ENCODE results near the gene RPIA.
A peak's percentile ranks its signal among the peaks of the same experiment; 100 is the strongest.
"Not testable (repeated sequence)": the region's sequence is repeated elsewhere in the genome, so short reads cannot be mapped to it uniquely, and the experiment has no call there.

The RPIA gene

DNA sequence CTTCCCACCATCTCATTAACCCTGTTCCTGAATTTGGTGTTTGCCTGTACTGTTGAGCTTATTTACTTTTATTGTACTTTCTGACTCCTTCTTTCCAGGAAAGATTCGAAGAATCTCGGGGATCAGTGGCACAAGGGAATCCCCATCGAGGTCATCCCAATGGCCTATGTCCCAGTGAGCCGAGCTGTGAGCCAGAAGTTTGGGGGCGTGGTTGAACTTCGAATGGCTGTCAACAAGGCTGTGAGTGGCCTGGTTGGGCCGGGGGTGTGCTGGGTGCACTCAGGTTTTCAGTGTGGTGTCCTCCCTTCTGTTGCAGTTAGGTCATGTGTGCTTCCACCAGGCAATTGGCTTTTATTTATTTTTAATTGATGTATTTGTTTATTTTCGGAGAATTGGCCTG lies 45.0 kb downstream of the RPIA start:
- no peak for DNase-seq

DNA sequence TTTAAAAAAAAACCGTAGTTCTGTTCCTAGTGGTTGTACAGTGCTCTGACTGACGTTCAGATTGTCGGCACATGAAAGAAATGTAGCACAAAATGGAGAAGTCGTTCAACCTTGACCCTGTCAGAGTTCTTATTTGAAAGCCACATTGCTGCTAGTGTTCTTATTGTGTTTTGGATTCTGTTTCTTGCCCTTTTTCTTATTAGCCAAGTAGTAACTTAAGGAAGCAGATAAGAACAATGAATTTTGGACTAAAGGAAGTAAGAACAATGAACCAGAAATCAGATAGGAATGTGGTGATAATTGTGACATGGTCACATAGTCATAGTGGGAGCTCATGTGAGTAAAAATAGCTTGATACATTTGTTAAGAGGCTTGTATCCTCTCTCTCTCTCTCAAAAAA lies 45.9 kb downstream of the RPIA start:
- no peak for DNase-seq

- DNase-seq, result no peak
Measured at GRCh38 chr2:88738271-88738670, 46.8 kb downstream of the RPIA start.

DNA sequence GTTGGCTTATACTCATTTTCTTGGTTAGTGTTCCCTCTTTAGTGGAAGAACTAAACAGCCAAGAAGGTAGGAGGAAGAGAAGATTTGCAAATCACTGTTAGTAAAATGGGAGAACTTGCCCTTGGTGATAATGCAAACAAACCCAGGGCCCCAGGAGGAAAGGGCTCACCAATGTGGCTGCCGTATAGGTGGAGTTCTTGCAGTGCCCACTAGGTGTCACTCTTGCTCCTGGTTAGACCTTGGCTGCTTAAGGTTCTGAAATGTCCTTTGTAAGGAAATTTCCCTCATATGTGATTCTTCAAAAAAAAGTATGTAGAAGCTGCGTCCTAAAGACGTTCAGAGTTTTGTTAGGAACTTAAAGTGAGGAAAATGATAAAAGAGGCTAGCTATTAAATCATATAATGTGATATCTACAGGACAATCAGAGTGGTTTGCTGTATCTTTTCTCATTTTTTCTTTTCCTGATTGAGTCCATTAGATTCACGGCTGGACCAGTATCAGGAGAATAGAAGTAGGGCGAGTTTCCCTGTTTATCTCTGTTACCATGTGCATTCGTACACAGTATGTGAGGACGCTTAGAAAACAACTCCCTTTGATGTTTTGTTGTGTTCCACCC lies 48.6 kb downstream of the RPIA start:
- DNase-seq, result peak; percentile 55

- DNase-seq, result no peak
Measured at GRCh38 chr2:88746929-88747490, 55.5 kb downstream of the RPIA start.

GRCh38 chr2:88747990-88748389 lies 56.5 kb downstream of the RPIA start:
- no peak for DNase-seq

DNA sequence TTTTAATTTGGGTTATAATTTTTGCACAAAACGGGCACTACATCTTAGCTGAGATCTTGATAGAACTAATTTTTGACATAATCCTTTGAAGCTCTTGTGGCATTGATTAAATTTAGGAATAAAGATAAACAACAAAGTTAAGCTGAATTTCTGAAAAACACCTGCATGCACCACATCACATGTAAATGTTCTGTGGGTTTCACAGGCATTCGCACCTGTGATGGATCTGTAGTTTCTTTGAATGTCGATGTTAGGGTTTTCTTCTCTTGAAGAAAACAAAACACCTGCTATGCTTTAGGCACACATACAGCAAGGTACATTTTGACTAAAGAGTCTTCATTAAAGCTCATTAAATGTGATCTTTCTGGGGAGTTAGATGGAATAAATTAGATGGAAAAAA lies 60.3 kb downstream of the RPIA start:
- no peak for DNase-seq

- DNase-seq, result no peak
Measured at GRCh38 chr2:88753833-88754584, 62.5 kb downstream of the RPIA start.

DNA sequence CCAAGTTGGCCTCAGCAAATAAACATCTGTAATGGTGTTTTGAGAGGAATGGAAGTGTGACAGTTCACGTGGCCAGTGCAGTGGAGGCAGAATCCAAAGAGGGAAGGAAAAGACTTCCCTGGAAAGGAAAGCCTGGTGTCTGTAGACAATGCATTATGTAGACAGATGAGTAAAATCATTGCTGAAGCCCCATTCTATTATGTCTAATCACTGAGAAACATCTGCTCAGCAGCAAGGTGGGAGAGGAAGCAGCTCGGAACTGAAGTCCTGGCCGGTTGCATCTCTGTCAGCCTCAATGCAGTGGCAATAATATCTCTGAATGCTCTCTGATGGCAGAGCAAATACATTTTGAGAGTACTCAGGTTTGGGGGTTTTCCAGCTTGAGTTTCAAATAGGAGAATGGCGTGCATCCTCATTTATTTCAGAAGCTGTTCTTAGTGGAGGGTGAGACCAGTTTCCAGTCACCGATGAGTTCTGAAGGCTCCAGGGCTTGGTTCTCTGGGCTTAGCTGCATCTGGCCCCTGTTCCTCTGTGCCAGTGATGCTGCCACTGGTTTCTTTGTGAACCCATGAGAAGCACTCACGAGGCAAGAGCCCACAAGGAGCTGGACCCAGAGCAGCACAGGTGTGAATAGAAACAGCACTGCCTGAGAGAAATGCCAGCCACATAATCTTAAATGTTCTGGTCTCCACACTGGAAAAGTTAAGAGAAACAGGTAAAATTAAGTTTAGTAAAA lies 63.3 kb downstream of the RPIA start:
- DNase-seq, result no peak

DNA sequence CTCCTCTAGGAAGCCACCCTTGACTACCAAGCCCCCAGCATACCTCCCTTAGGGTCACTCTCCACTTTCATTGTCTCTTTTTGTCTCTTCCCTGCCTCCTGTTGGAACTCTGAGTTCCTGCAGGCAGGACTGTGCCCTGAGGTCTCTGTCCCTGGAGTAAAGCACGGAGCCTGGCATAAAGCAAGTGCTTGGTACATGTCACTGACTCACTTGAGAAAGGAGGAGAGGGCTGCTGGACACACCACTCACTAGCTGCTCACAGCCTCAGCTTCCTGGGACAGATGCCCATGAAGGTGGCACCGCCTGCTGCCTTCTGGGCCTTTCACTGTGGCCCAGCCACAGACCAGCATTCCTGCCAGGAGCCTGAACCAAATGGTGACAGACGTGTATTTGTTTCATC lies 64.4 kb downstream of the RPIA start:
- DNase-seq, result no peak

GRCh38 chr2:88757025-88757424 lies 65.6 kb downstream of the RPIA start:
- no peak for DNase-seq

- DNase-seq, result not testable (repeated sequence)
Measured at GRCh38 chr2:88758702-88759101, 67.2 kb downstream of the RPIA start.

GRCh38 chr2:88760819-88761598 lies 69.5 kb downstream of the RPIA start:
- no peak for DNase-seq

DNA sequence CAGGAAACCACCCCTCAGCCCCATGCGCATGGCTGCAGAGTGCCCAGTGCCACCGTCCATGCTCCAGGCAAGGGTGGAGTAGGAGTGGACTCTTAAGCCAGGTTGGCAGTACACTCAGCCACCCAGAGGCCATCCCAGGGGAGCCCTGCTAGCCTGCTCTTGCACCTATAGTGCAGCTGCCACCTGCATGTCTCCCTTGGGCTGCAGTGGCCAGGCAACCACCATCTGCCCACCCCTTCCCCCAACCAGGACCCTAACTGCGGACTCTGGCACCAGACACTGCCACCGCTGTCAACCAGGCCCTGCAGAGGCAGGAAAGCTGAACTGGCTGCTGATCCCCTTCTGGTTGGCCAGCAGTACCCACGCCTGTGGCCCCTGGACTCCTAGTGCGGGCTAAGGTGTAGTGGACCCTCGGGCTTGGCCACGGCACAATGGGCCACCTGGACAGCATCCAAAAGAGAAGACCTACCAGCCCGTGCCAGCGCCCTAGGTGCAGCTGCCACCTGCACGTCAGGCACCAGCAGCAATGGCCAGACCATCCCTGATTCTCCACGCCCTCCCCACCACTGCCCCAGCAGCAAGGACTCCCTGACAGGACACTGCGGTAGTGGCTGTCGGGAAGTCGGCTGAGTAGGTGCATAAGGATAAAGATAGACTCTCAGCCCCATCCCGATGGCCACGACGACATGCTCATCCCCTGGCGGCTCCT lies 72.8 kb downstream of the RPIA start:
- DNase-seq, result no peak

- no peak for DNase-seq
Measured at GRCh38 chr2:88764850-88765153, 73.3 kb downstream of the RPIA start.

- no peak for DNase-seq
Measured at GRCh38 chr2:88765154-88765888, 73.8 kb downstream of the RPIA start.

- DNase-seq, result not testable (repeated sequence)
Measured at GRCh38 chr2:88765889-88766481, 74.5 kb downstream of the RPIA start.

DNA sequence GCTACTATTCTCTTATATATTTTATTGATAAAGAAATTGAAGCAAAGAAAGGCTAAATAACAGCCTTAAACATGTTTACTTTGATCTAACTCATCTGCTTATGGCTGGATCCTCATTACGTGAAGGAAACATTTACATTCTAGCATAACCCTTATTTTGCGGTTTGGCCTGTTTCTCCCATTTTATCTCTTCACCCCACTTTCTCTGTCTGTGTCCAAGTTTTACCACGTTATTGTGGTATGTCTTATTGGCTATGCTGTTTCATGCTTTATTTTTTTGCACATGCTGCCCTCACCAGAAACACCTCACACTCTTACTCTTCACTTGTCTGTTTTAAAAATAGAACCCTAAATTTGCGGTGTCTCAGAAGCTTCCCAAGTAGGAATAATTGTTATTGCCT lies 78.5 kb downstream of the RPIA start:
- no peak for DNase-seq

GRCh38 chr2:88773233-88774028 lies 82.0 kb downstream of the RPIA start:
- not testable (repeated sequence) for DNase-seq

- not testable (repeated sequence) for DNase-seq
Measured at GRCh38 chr2:88789213-88789612, 97.7 kb downstream of the RPIA start.
